ENCODE results near the gene RNU5D-1. TPM values are rescaled to one million over a fixed set of nuclear protein-coding genes. Genes with fewer than 3 reads are reported as not detected.

RNU5D-1 gene
- total and polyA plus RNA-seq, 2 of the 13 experiments (the other 11 are each of a cell fraction or from before 2014, with no cell fraction given), result 165 TPM; not detected in 1

GRCh38 chr1:44681905-44682882 is 48.8 kb downstream of the RNU5D-1 start (continued):
- TF ChIP-seq NAIF1 (CRISPR knock-in tag; IDR thresholded peaks at IDR 0.05; ENCODE audit: borderline replicate concordance) (0 out of 2 replicates have a peak, but pooled peaks have one; percentile 50), SSRP1 (CRISPR knock-in tag; IDR thresholded peaks at IDR 0.05) (peak; percentile 90; the same call in 1 of the 2 replicates), TCF12 (IDR thresholded peaks at IDR 0.05) (no peak), TCF12 (CRISPR knock-in tag; IDR thresholded peaks at IDR 0.05) (no peak), NFRKB (IDR thresholded peaks at IDR 0.05) (no peak), NR2F2 (IDR thresholded peaks at IDR 0.05; ENCODE audit: borderline replicate concordance, low read depth) (peak; percentile 82), RFXANK (CRISPR knock-in tag; IDR thresholded peaks at IDR 0.05) (no peak), SKI (IDR thresholded peaks at IDR 0.05; ENCODE audit: partially characterized antibody) (peak; percentile 29), KDM2A (CRISPR knock-in tag; IDR thresholded peaks at IDR 0.05; ENCODE audit: borderline replicate concordance, low read depth) (0 out of 2 replicates have a peak, but pooled peaks have one; percentile 27), TERF1 (CRISPR knock-in tag; IDR thresholded peaks at IDR 0.05) (no peak), ZBTB39 (CRISPR knock-in tag; IDR thresholded peaks at IDR 0.05) (0 out of 2 replicates have a peak, but pooled peaks have one; percentile 35), ZBTB38 (CRISPR knock-in tag; IDR thresholded peaks at IDR 0.05) (no peak), SMYD3 (CRISPR knock-in tag; IDR thresholded peaks at IDR 0.05) (no peak), ZNF543 (CRISPR knock-in tag; IDR thresholded peaks at IDR 0.05) (no peak), CENPBD1 (CRISPR knock-in tag; IDR thresholded peaks at IDR 0.05; ENCODE audit: borderline replicate concordance, low read depth) (no peak), FLYWCH1 (CRISPR knock-in tag; IDR thresholded peaks at IDR 0.05) (no peak), ZEB1 (IDR thresholded peaks at IDR 0.05; ENCODE audit: insufficient replicate concordance, low read depth) (peak; percentile 57), KAT8 (CRISPR knock-in tag; IDR thresholded peaks at IDR 0.05) (peak; percentile 80), MLXIP (CRISPR knock-in tag; IDR thresholded peaks at IDR 0.05; ENCODE audit: borderline replicate concordance) (no peak), NRL (CRISPR knock-in tag; IDR thresholded peaks at IDR 0.05; ENCODE audit: borderline replicate concordance) (no peak), MIER2 (CRISPR knock-in tag; IDR thresholded peaks at IDR 0.05) (peak; percentile 73; the same call in 1 of the 2 replicates)
- TF ChIP-seq, protein P1, sequence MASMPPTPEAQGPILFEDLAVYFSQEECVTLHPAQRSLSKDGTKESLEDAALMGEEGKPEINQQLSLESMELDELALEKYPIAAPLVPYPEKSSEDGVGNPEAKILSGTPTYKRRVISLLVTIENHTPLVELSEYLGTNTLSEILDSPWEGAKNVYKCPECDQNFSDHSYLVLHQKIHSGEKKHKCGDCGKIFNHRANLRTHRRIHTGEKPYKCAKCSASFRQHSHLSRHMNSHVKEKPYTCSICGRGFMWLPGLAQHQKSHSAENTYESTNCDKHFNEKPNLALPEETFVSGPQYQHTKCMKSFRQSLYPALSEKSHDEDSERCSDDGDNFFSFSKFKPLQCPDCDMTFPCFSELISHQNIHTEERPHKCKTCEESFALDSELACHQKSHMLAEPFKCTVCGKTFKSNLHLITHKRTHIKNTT (CRISPR knock-in tag; IDR thresholded peaks at IDR 0.05), result no peak

Data from HepG2 (cell line).